ENCODE results near the gene OR52N5.

Gene OR52N5

DNA sequence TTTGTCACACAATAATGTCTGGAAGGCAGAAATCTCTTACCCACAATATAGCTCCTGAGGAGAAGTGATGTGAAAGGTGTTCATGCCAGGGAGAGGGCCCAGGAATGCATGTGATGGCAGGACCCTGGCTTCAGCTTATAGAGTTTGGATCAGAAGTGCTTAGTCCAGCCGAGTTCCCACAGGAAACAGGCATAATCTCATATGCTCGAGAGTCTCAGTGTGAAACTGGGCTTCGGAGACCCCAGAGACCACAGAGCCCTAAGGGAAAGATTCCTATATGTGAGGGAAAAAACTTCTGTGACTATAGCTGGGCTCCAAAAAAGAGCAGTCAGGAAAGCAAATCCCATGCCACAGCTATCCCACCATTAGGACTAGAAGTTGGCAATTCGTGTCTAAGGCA is at the start of gene OR52N5:
OR52N5 (minus strand) TSS at position 101 of the 400 bp plus-strand sequence. CDS start 4,721 bp downstream, outside the sequence.
- no peak within 1 kb of the TSS for H3K4me3 ChIP-seq (ENCODE audit: low read depth, low read length)

DNA sequence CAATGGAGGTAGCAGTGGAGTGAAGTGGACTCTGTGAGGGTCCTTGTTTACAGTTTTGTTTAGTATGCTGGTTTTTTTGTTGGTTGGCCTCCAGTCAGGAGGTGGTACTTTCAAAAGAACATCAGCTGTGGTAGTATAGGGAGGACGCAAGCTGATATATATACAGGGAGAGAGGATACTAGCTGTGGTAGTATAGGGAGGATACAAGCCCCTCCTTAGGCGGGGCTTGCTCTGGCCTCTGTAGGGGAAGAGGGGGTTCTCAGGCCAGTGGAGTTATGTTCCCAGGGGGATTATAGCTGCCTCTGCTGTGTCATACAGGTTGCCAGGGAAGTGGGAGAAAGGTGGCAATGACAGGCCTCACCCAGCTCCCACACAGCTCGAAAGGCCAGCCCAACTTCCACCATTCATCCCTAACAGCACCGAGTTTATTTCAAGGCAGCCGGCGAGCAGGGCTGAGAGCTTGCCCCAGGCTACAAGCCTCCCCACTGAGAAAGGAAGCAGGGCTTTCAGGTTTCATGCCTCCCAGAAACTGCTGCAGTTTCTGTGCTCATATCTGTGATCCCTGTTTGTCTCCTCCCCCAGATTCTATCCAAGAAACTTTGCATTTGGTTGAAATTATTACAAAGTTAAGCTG is 48.2 kb upstream of the OR52N5 start:
- no peak overlapping the region for H3K4me3 ChIP-seq (ENCODE audit: low read depth, low read length)

GRCh38 chr11:5818245-5818886 is 35.2 kb upstream of the OR52N5 start:
- no peak overlapping the region for H3K4me3 ChIP-seq (ENCODE audit: low read depth, low read length)

GRCh38 chr11:5815534-5815933 is 32.4 kb upstream of the OR52N5 start:
- no peak overlapping the region for H3K4me3 ChIP-seq (ENCODE audit: low read depth, low read length)

- no peak overlapping the region for H3K4me3 ChIP-seq (ENCODE audit: low read depth, low read length)
Measured at GRCh38 chr11:5809905-5810795, 27.0 kb upstream of the OR52N5 start.

DNA sequence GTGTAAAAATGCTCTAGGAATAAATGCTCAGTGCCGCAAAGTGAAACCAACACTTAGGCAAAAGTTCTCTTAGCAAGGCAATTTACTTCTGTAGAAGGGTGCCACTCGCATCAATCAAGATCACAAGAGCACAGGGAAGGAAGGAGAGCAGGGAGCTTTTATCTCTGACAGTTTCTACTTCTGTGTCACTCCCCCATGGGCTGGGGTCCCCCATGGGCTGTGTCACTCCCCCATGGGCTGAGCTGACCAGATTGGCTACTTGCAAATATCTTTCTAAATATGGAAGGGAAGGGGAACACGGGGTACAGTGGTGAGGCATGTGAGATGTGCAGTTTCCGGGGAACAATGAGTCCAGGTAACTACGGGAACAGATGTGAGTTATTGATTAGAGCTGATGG is 26.0 kb upstream of the OR52N5 start:
- H3K4me3 ChIP-seq (ENCODE audit: low read depth, low read length) = peak overlapping the region; percentile 52

DNA sequence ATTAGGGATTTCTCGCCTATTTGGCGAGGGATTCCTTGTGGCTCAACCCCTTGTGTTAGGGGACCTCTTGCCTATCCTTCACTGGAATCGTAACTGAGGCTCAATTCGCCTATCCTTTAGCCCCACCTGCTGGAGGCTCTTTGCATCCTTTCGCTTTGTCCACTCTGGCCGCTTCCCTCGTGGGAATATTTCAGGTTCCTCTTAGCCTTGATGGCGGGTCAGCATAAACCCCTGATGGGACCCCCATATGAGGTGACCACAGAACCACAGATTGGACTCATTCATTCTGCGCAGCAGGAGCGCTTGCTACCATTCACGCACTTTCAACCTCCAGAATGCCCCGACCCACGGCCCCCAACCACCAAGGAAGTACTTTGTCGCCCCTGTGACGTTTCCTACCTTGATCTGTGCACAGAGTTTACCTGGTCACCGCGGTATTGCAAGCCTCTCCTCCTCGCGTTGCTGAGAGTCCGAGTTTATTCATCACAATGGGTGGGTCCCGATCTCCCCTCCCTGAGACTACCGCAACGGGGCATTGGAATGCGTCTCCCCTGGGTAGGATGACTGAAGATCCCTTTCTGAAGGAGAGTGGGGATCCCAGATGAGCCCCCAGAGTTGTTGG is 25.5 kb upstream of the OR52N5 start, which contains the start of gene OR52N2:
OR52N2 (plus strand) TSS at position 425 of the 622 bp plus-strand sequence. CDS start 11,412 bp downstream, outside the sequence.
- peak within 1 kb of the TSS; percentile 52 for H3K4me3 ChIP-seq (ENCODE audit: low read depth, low read length)

- H3K4me3 ChIP-seq (ENCODE audit: low read depth, low read length) = no peak overlapping the region
Measured at GRCh38 chr11:5807580-5807979, 24.4 kb upstream of the OR52N5 start.

DNA sequence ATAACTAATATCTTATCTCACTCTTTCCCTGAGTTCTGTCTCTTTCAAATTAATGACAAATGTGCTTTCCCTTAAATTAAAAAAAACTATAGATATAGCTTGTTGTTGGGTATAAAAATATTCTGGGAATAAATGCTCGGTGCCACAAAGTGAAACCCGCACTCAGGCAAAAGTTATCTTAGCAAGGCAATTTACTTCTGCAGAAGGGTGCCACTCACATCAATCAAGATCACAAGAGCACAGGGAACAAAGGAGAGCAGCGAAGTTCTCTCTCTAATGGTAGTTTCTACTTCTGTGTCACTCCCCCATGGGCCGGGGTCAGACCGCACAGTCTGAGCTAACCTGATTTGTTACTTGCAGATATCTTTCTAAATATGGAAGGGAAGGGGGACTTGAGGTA is 20.8 kb upstream of the OR52N5 start:
- H3K4me3 ChIP-seq (ENCODE audit: low read depth, low read length) = no peak overlapping the region

DNA sequence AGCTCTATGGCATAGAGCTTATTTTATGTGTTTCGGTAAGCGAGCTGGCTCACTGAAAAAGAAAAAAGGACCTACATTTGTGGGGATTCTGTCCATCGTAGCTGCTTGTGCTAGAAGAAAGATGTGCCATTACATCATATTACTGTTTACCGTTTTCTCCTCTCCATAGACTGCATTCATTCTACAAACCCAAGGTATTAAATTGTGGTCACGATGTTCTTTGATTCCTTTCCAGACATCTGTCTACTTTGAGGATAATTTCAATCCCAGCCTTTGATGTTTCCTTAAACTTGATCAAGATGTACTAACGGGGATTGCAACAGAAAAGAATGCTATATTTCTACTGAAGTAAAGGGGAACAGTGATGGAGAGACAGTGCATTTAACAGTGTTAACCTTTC is 13.4 kb upstream of the OR52N5 start:
- H3K4me3 ChIP-seq (ENCODE audit: low read depth, low read length) = no peak overlapping the region

- H3K4me3 ChIP-seq (ENCODE audit: low read depth, low read length) = no peak within 1 kb of the TSS
Measured at GRCh38 chr11:5791165-5791564, 8.0 kb upstream of the OR52N5 start, which contains the start of gene OR52N1. TSS of gene OR52N1 (minus strand) at chr11:5791265. CDS start at chr11:5788816, 2,449 bp downstream.

GRCh38 chr11:5767056-5767455 is 16.1 kb downstream of the OR52N5 start:
- H3K4me3 ChIP-seq (ENCODE audit: low read depth, low read length) = no peak overlapping the region

- no peak within 1 kb of the TSS for H3K4me3 ChIP-seq (ENCODE audit: low read depth, low read length)
Measured at GRCh38 chr11:5753943-5754342, 29.2 kb downstream of the OR52N5 start, which contains the start of gene OR52N4. TSS of gene OR52N4 (plus strand) at chr11:5754243. CDS start at chr11:5754741, 498 bp downstream.

- no peak overlapping the region for H3K4me3 ChIP-seq (ENCODE audit: low read depth, low read length)
Measured at GRCh38 chr11:5749836-5750235, 33.3 kb downstream of the OR52N5 start.

DNA sequence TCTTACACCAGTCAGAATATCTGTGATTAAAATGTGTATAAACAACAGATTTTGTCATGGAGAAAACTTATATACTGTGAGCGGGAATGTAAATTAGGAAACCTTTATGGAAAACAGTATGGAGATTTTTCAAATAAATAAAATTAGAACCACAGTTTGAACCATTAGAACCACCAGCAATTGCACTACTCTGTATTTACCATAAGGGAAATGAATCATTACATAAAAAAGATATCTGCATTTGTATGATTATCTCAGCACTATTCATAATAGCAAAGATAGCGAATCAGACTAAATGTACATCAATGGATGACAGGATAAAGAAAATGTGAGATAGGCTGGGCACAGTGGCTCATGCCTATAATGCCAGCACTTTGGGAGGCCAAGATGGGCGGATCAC is 36.5 kb downstream of the OR52N5 start:
- H3K4me3 ChIP-seq (ENCODE audit: low read depth, low read length) = no peak overlapping the region

GRCh38 chr11:5738431-5738830 is 44.7 kb downstream of the OR52N5 start:
- no peak overlapping the region for H3K4me3 ChIP-seq (ENCODE audit: low read depth, low read length)

GRCh38 chr11:5737670-5738392 is 45.3 kb downstream of the OR52N5 start:
- no peak overlapping the region for H3K4me3 ChIP-seq (ENCODE audit: low read depth, low read length)

GRCh38 chr11:5737091-5737490 is 46.1 kb downstream of the OR52N5 start:
- H3K4me3 ChIP-seq (ENCODE audit: low read depth, low read length) = no peak overlapping the region

GRCh38 chr11:5736396-5736795 is 46.8 kb downstream of the OR52N5 start, which contains the start of gene OR56B1:
TSS of gene OR56B1 (plus strand) at chr11:5736448. CDS start at chr11:5736517, 69 bp downstream.
- no peak within 1 kb of the TSS for H3K4me3 ChIP-seq (ENCODE audit: low read depth, low read length)

DNA sequence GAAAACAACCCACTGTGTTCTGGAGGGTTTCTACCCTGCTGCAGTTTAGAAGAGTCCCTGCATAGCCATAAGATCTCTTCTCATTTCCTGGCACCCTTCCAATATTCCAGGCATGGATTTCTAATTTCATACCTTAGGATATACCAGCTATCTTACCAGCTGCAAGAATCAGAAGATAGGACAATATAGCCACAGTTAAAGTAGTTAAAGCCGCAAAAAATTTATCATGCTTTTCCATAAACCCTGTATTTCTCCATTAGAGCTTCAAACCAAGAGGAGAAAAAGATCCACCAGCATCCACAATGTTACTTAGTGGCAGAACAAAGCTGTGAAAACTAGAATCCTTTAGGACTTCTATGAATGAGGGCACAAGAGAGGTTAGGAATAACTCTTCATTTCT is 55.5 kb downstream of the OR52N5 start:
- no peak overlapping the region for H3K4me3 ChIP-seq (ENCODE audit: low read depth, low read length)

Measured in iPS-11a (cell line).